Left cardiac atrium (tissue), 4 donors: ENCODE results near the gene ADGRB3. TPM values are rescaled to one million over a fixed set of nuclear protein-coding genes. Genes with fewer than 3 reads are reported as not detected.

ENCODE experiments used
- ATAC-seq, 2 donors: fragments of 200-7000 bp; cut with Tn5 transposase; one replicate each; pipeline ENCODE4 v1.9.1; 2020; ENCODE audit warnings: mild to moderate bottlenecking in 2 of 2, moderate library complexity in 2 of 2
- DNase-seq: peaks from one replicate; pipeline ENCODE4 v3.0.0-alpha.2; 2020
- intact Hi-C, 2 donors: fragments of 100-400 bp; cut with DNase I; formaldehyde crosslinking; loops; one replicate each; pipeline versions ENCODE4 v1.14.1 to v1.15.1; 2022 to 2023
- total RNA-seq, 2 donors: library from RNA; stranded (reverse); fragmentation: NEBNext Ultra II Directional; extraction: Animal tissue kit (Norgen Biotek cat#: 25700); gene quantifications; one replicate each; pipeline ENCODE4 v1.2.1, GENCODE V29; 2021
- donor health status: DM: no; HTN: yes; CAD: no.
- donor health status: DM: no; HTN: yes; CAD: no; lungs with severe emphysema.
- donor health status: DM: yes; HTN: yes; CAD: no.
- donor health status: Dilated cardiomyopathy.

ADGRB3 gene
- total RNA-seq, 2 donors from 2014 or later: 1.7 to 2.3 TPM

GRCh38 chr6:68691120-68691519, 56.0 kb downstream of the ADGRB3 start:
- intact Hi-C loops: no loop called here
- no peak for ATAC-seq
- no peak for DNase-seq

- intact Hi-C loops: no loop called here
- no peak for ATAC-seq
- no peak for DNase-seq
Measured at GRCh38 chr6:68693271-68693670, 58.2 kb downstream of the ADGRB3 start.

GRCh38 chr6:68695403-68695802, 60.3 kb downstream of the ADGRB3 start:
- intact Hi-C loops: no loop called here
- no peak for DNase-seq
- no peak for ATAC-seq

- no peak for DNase-seq
- ATAC-seq: no peak
- intact Hi-C loops: no loop called here
Measured at GRCh38 chr6:68695838-68696237, 60.8 kb downstream of the ADGRB3 start.

- intact Hi-C loops: no loop called here
- DNase-seq (no peak), ATAC-seq (no peak)
Measured at GRCh38 chr6:68697394-68697793, 62.3 kb downstream of the ADGRB3 start.

- intact Hi-C loops: no loop called here
- ATAC-seq (no peak), DNase-seq (no peak)
Measured at GRCh38 chr6:68701159-68701558, 66.1 kb downstream of the ADGRB3 start.

- intact Hi-C loops: no loop called here
- ATAC-seq: no peak
- DNase-seq: no peak
Measured at GRCh38 chr6:68704485-68704884, 69.4 kb downstream of the ADGRB3 start.

- no peak for ATAC-seq
- no peak for DNase-seq
- intact Hi-C loops: no loop called here
Measured at GRCh38 chr6:68709091-68709490, 74.0 kb downstream of the ADGRB3 start.

- ATAC-seq (no peak), DNase-seq (no peak)
- intact Hi-C loops: no loop called here
Measured at GRCh38 chr6:68709882-68710281, 74.8 kb downstream of the ADGRB3 start.

- no peak for DNase-seq
- intact Hi-C loops: no loop called here
Measured at GRCh38 chr6:68710496-68710895, 75.4 kb downstream of the ADGRB3 start.

GRCh38 chr6:68710916-68711315, 75.8 kb downstream of the ADGRB3 start:
- intact Hi-C loops: no loop called here
- DNase-seq (no peak), ATAC-seq (no peak)

More at GRCh38 chr6:68710496-68710895, 75.4 kb downstream of the ADGRB3 start:
- no peak for ATAC-seq

- intact Hi-C loops: no loop called here
- ATAC-seq (no peak), DNase-seq (no peak)
Measured at GRCh38 chr6:68711386-68712000, 76.4 kb downstream of the ADGRB3 start.

GRCh38 chr6:68716620-68717019, 81.5 kb downstream of the ADGRB3 start:
- DNase-seq (no peak), ATAC-seq (no peak)
- intact Hi-C loops: no loop called here

- ATAC-seq (peak; percentile 12 to 91), DNase-seq (no peak)
- intact Hi-C loops: no loop called here
Measured at GRCh38 chr6:68718385-68719073, 83.4 kb downstream of the ADGRB3 start.

GRCh38 chr6:68719761-68720160, 84.7 kb downstream of the ADGRB3 start:
- ATAC-seq: no peak
- intact Hi-C loops: no loop called here
- DNase-seq: no peak

- DNase-seq (no peak), ATAC-seq (no peak)
- intact Hi-C loops: no loop called here
Measured at GRCh38 chr6:68722891-68723527, 87.9 kb downstream of the ADGRB3 start.

GRCh38 chr6:68724060-68724459, 89.0 kb downstream of the ADGRB3 start:
- no peak for DNase-seq
- no peak for ATAC-seq

GRCh38 chr6:68726337-68726736, 91.3 kb downstream of the ADGRB3 start:
- ATAC-seq (no peak), DNase-seq (no peak)
- intact Hi-C loops: no loop called here

More at GRCh38 chr6:68724060-68724459, 89.0 kb downstream of the ADGRB3 start:
- intact Hi-C loops: no loop called here

GRCh38 chr6:68726992-68727391, 91.9 kb downstream of the ADGRB3 start:
- intact Hi-C loops: no loop called here
- DNase-seq (no peak), ATAC-seq (no peak)

- intact Hi-C loops: no loop called here
- no peak for ATAC-seq
- DNase-seq: no peak
Measured at GRCh38 chr6:68727699-68728098, 92.6 kb downstream of the ADGRB3 start.
